MCF 10A (cell line): ENCODE measurements around the gene ROBO2. TPM values are rescaled to one million over a fixed set of nuclear protein-coding genes. Genes with fewer than 3 reads are reported as not detected.

Experiments
- BruUV-seq: library from RNA; stranded (reverse); fragments of 400-500 nt; replicated peaks from 2 replicates; lab custom pipeline; 2021; lab: Mats Ljungman, UMichigan
- CTCF ChIA-PET: fragments of 300-600 bp; sonication (Branson Sonifier 250); formaldehyde crosslinking; extraction: SDS; loops from one replicate; lab custom pipeline; 2021; ENCODE audit warnings: antibody characterized with exemption, inconsistent platforms; lab: Yijun Ruan, JAX
- POLR2A ChIA-PET: fragments of 300-600, 350-650 bp; sonication (Branson Sonifier 250); formaldehyde crosslinking; extraction: SDS; loops from one replicate; lab custom pipeline; 2020; ENCODE audit warnings: antibody characterized with exemption, inconsistent platforms; lab: Yijun Ruan, JAX
- DNase-seq: peaks from one replicate; pipeline ENCODE4 v3.0.0-alpha.2; 2018; ENCODE audit not compliant: unreplicated experiment
- H3K27ac Mint-ChIP-seq: one replicate; pipeline ENCODE4 v1.8.0; 2022; ENCODE audit warnings: mild to moderate bottlenecking, low read depth, mixed read lengths; ENCODE audit not compliant: unreplicated experiment
- H3K27me3 Mint-ChIP-seq: one replicate; pipeline ENCODE4 v1.8.0; 2022; ENCODE audit warnings: mixed read lengths; ENCODE audit not compliant: insufficient read depth, unreplicated experiment
- H3K36me3 Mint-ChIP-seq: one replicate; pipeline ENCODE4 v1.8.0; 2022; ENCODE audit warnings: mild to moderate bottlenecking, moderate library complexity, mixed read lengths; ENCODE audit not compliant: insufficient read depth, unreplicated experiment
- H3K4me1 Mint-ChIP-seq: one replicate; pipeline ENCODE4 v1.8.0; 2022; ENCODE audit warnings: mixed read lengths; ENCODE audit not compliant: insufficient read depth, unreplicated experiment
- H3K4me3 Mint-ChIP-seq: one replicate; pipeline ENCODE4 v1.8.0; 2022; ENCODE audit warnings: mild to moderate bottlenecking, moderate library complexity, mixed read lengths; ENCODE audit not compliant: unreplicated experiment
- H3K9me3 Mint-ChIP-seq: one replicate; pipeline ENCODE4 v1.8.0; 2022; ENCODE audit warnings: mixed read lengths; ENCODE audit not compliant: unreplicated experiment
- CTCF ChIP-seq: fragments of 200-600 bp; IDR thresholded peaks from one replicate; pipeline ENCODE4 v1.8.0; 2022; ENCODE audit warnings: antibody characterized with exemption, mild to moderate bottlenecking; ENCODE audit not compliant: unreplicated experiment
- intact Hi-C: fragments of 100-400 bp; cut with micrococcal nuclease; formaldehyde crosslinking; loops from 2 replicates; pipeline ENCODE4 v1.14.1; 2022
- total RNA-seq: library from RNA; stranded (reverse); gene quantifications from 2 replicates; pipeline ENCODE4 v1.2.3, GENCODE V29; 2022

ROBO2 gene
- total RNA-seq, 1 experiment from 2014 or later: not detected

GRCh38 chr3:77262361-77262760, 222.5 kb downstream of the ROBO2 start:
- Mint-ChIP-seq H3K27ac (no peak overlapping the region), H3K4me3 (no peak overlapping the region), H3K9me3 (peaks cover 8% of the 10 kb centered on the region), H3K36me3 (no peaks in the 10 kb centered on the region), H3K27me3 (peaks cover 69% of the 10 kb centered on the region), H3K4me1 (no peaks in the 10 kb centered on the region)
- intact Hi-C loops: no loop called here
- DNase-seq: no peak
- TF ChIP-seq CTCF: no peak
- BruUV-seq: no TSS peak
- ChIA-PET CTCF (interaction anchor here (1.3 kb wide), 1 partner anchor 223 kb away, joined by 4 read pairs; no protein-coding TSS in a partner anchor), POLR2A (interaction anchor here (0.7 kb wide), 1 partner anchor 220 kb away, joined by 3 read pairs; no protein-coding TSS in a partner anchor)

GRCh38 chr3:77267589-77267988, 227.7 kb downstream of the ROBO2 start:
- ChIA-PET POLR2A (no interaction called here), CTCF (no interaction called here)
- Mint-ChIP-seq H3K9me3 (no peaks in the 10 kb centered on the region), H3K27ac (no peak overlapping the region), H3K4me1 (no peaks in the 10 kb centered on the region), H3K36me3 (no peaks in the 10 kb centered on the region), H3K27me3 (peaks cover 37% of the 10 kb centered on the region), H3K4me3 (no peak overlapping the region)
- intact Hi-C loops: no loop called here
- no TSS peak for BruUV-seq
- no peak for DNase-seq
- no peak for TF ChIP-seq CTCF

GRCh38 chr3:77271306-77271705, 231.4 kb downstream of the ROBO2 start:
- no peaks in the 10 kb centered on the region for H3K9me3 Mint-ChIP-seq

GRCh38 chr3:77271711-77272110, 231.8 kb downstream of the ROBO2 start:
- POLR2A ChIA-PET: no interaction called here
- BruUV-seq: no TSS peak
- Mint-ChIP-seq H3K27ac (no peak overlapping the region), H3K4me3 (no peak overlapping the region), H3K36me3 (no peaks in the 10 kb centered on the region), H3K9me3 (no peaks in the 10 kb centered on the region), H3K27me3 (peaks cover 52% of the 10 kb centered on the region), H3K4me1 (no peaks in the 10 kb centered on the region)
- TF ChIP-seq CTCF: no peak
- DNase-seq: no peak
- CTCF ChIA-PET: interaction anchor here (0.7 to 1.0 kb wide), 2 partner anchors 15 to 17 kb away, joined by 3 read pairs; no protein-coding TSS in a partner anchor
- intact Hi-C loops: no loop called here

More at GRCh38 chr3:77271306-77271705, 231.4 kb downstream of the ROBO2 start:
- Mint-ChIP-seq H3K27me3 (peaks cover 52% of the 10 kb centered on the region), H3K4me3 (no peak overlapping the region), H3K36me3 (no peaks in the 10 kb centered on the region), H3K4me1 (no peaks in the 10 kb centered on the region), H3K27ac (no peak overlapping the region)
- TF ChIP-seq CTCF: no peak
- CTCF ChIA-PET: interaction anchor here (0.7 to 1.0 kb wide), 2 partner anchors 14 to 18 kb away, joined by 3 read pairs; no protein-coding TSS in a partner anchor
- no TSS peak for BruUV-seq
- POLR2A ChIA-PET: no interaction called here
- intact Hi-C loops: no loop called here
- no peak for DNase-seq
